Middle frontal gyrus (tissue), 1 donor: ENCODE results near the gene PEX10.

ENCODE experiments used
- DNase-seq: peaks from one replicate; pipeline ENCODE4 v3.0.0-alpha.2; 2015; ENCODE audit warnings: low spot score; ENCODE audit errors: extremely low spot score

Gene PEX10

DNA sequence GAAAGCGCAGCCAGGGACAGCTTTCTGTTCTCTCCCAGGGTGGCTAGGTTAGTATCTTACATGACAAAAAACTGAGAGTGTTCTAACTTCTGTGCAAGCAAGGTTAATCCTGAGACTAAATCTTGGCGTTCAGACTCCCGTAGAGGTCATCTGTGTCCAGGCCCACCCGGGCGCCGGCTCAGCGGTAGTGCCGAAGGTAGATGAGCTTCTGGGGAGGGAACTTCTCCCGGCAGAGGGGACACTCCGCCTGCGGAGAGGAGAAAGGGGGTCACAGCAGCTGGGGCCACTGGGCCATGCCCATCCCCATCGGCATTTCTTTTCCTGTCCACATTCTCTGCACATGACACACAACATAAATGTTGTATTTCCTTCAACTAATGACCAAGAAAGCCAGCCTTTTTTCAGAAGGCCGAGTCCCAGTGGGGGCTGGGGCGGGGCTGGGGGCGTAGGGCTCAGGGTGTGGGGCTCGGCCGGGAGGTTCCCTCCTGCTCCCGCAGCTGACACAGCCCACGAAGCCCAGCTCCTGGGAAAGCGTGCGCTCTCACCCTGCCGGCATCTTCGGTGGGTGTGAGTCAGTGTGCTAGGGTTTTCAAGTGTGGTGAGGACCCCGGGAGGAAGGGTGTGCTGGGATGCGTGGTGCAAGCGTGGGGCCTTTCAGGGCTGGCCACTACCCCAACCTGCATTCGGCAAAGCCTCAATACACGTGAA lies 6.6 kb downstream of the PEX10 start:
- no peak for DNase-seq

DNA sequence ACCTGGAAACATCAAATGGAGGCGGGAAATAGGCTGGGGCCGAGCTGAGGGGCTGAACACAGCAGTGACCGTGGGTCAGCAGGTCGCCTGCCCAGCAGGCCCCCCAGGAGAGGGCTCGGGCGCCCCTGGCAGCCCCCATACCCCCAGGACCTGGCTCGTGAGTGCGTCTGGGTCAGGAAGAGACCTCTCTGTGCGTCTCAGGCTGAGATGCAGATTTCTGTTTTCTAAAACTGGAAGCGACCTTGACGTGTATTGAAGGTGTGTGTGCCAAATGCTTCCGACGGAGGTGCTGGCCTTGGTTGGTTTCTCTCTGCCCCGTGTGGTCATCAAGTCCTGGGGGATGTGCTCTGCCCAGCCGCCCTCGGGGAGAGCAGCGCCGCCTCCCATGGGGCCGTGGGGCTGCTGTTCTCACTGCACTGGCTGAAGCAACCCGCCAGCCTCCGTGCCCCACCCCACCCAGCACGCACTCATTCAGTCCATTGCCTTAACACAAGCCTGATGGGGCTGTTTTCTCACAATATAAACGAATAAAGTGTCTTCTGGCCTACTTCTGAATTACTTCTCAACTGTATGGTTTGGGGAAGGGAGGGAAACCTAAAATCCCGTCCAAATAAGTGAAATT lies 7.4 kb downstream of the PEX10 start:
- no peak for DNase-seq

- no peak for DNase-seq
Observed at GRCh38 chr1:2404142-2404889, 8.0 kb downstream of the PEX10 start.

- DNase-seq = no peak
Observed at GRCh38 chr1:2403273-2403672, 9.1 kb downstream of the PEX10 start.

DNA sequence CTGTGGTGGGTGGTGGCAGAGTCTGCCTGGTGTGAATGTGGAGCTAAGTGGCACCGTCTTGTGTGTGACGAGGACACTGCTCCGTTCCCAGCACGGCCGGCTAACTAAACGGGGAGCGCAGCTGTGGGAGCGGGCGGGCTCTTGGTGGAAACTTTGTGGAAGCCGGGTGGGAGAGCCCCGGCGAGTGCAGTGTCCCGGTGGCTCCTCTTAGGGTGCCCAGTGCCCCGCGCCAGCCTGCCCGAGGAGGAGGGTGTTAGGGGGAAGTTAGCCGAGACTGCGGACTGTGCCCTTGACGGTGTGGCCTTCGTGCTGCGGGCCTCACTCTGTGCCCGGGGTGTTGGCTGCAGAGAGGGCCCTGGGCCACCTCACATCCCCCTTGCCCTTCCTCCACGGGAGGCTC lies 9.9 kb downstream of the PEX10 start:
- no peak for DNase-seq

GRCh38 chr1:2400950-2401649 lies 11.3 kb downstream of the PEX10 start:
- no peak for DNase-seq

DNA sequence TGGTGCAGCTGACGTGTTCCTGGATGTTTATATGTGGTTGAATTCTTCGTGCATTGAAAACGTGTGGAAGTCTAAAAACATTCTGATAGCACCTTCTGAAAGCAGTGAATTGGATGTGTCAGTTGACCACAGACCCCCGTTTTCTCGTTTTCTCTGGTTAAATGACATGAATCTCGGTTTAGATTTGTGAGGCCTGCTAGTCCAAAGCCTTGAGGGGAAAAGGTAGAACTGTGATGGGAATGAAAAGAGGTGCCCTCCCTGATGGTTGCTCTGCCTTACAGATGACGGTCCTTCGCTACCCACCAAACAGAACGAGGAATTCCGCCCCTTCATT lies 11.8 kb downstream of the PEX10 start:
- no peak for DNase-seq

GRCh38 chr1:2399890-2400575 lies 12.3 kb downstream of the PEX10 start:
- DNase-seq = no peak

DNA sequence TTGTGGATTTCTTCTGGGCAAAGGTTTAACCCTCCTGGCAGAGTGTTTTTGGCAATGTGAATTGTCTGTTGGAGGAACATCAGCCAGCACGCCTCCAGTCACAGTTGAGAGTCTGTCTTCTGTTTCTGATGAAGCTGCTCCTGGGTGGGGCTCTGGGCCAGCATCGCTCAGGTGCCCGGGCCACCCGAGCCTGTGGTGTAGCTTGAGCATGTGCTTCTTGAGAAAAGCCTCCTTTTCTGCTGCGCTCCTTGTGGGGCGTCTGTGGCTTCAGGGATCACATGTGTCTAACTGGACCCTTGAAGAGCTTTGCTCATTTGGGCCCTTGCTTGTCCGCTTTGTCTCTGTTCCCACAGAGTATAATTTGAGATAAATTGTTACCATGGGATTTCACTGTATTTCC lies 13.5 kb downstream of the PEX10 start:
- no peak for DNase-seq

DNA sequence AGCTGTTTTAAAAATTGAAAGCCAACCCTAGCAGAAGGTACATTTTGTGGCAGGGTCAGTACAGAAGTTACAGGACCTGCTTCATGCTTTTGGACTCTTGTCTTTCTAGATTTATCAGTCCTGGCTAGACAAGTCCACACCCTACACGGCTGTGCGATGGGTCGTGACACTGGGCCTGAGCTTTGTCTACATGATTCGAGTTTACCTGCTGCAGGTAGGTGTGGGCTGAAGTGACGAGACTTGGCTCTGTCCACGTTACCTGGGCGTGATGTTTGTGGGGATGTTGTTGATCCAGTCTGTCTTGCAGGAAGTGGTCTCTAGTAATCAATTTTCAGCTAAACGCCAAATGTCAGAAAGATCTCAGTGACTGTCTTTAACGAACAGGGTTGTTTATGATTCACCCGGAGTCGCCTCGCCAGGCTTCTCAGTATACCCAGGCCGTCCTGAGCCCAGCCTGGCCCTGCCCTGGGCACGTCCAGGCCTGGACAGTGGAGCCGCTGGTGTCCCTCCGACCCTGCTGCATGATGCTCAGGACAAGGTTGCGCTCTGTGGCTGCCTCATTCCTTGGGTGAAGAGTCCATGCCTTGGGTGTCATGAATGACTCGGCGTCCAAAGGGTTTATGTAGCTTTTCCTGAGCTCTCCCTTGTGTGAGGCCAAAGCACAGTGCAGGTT lies 15.2 kb downstream of the PEX10 start:
- DNase-seq = no peak

GRCh38 chr1:2396476-2396875 lies 15.9 kb downstream of the PEX10 start:
- no peak for DNase-seq

- no peak for DNase-seq
Observed at GRCh38 chr1:2396059-2396458, 16.3 kb downstream of the PEX10 start.

- no peak for DNase-seq
Observed at GRCh38 chr1:2395245-2395644, 17.1 kb downstream of the PEX10 start.

DNA sequence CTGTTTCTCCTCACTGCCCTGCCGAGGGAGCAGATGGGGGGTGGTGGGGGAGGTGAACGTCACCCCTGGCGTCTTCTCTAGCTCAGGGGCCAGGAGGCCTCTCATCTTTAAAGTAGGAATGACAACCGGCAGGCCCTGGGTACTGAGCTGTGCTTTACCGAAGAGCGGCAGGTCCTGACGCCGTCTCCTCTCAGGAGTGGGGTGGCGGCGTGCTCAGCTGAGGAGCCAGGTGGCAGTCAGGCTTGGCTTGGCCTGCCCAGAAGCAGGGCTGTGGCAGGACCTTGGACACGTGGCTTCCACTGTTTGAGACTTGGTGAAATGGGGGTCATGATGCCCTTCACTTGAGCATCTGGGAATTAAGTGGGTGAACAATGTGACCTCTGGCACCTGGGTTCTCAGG lies 17.6 kb downstream of the PEX10 start:
- DNase-seq = no peak

- DNase-seq = no peak
Observed at GRCh38 chr1:2394220-2394619, 18.1 kb downstream of the PEX10 start.

- DNase-seq = no peak
Observed at GRCh38 chr1:2393471-2393877, 18.9 kb downstream of the PEX10 start.

DNA sequence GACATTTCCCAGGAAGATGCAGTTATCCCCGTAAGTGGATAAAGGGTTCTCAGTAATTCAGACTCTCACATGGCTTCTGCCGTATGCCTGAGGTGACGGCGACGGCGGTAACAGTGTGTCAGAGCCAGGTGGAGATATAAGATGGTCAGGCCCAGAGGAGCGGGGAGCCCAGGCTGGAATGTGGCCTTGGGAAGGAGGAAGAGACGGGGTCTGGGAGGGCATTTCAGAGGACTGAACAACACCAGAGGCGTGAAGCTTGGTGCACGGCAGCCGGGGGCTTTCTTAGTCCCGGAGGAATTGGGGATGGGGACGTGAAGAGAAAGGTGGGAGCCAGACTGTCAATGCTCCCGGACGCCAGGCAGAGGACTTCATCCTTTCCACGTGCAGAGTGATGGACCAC lies 19.7 kb downstream of the PEX10 start:
- no peak for DNase-seq

DNA sequence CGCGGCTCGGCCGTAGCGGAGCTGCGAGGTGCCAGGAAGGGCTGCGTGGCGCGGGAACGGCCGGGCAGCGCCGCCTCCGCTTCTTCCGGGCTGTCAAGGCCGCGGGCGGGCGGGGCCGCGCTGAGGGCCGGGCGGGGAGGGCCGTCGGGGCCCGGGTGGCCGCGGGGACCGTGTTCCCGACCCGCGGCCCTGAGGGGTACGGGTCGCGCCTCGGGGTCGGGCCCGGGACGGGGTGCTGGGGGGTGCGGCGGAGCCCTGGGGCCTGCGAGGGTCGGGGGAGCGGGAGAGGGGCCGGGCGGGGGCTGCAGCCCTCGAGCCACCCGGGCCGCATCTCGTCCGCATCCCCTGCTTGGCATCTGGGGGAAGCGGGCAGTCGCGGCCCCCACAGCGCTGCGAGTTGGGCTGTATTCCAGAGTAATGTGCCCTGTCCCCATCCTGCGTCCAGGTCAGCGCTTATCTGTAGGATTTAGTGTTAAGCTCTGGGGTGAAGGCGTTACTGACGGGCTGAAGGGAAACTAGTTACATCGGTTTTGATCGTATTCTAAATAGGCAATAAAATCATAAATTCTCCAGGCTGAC lies 20.3 kb downstream of the PEX10 start:
- DNase-seq = no peak

- DNase-seq = peak; percentile 100
Observed at GRCh38 chr1:2391041-2391930, 21.1 kb downstream of the PEX10 start, which contains the start of the genes MORN1 and RER1. TSS of gene MORN1 (minus strand) at chr1:2391554. CDS start at chr1:2391533, 21 bp downstream. TSS of gene RER1 (plus strand) at chr1:2391841. CDS start at chr1:2395791, 3,950 bp downstream.
